Epithelial cell of esophagus (primary cell): ENCODE results near the gene PPP4R3B.

ENCODE experiments used
- DNase-seq: peaks from one replicate; pipeline ENCODE4 v3.0.0; 2010; ENCODE audit warnings: low read depth
- H3K4me3 ChIP-seq: 2 replicates; pipeline ENCODE4 v1.5.1; 2011; ENCODE audit warnings: mild to moderate bottlenecking, low read length, control low read depth
- CTCF ChIP-seq: IDR thresholded peaks from 2 replicates; pipeline ENCODE4 v1.5.1; 2011; ENCODE audit warnings: low read depth, mild to moderate bottlenecking, low read length, control low read depth, inconsistent platforms; ENCODE audit not compliant: insufficient read depth; ENCODE audit errors: missing control alignments

Gene PPP4R3B

GRCh38 chr2:55617175-55618024 is at the start of gene PPP4R3B:
PPP4R3B (minus strand) TSS chr2:55617622; CDS start chr2:55617285, 337 bp downstream.
- H3K4me3 ChIP-seq = peak within 1 kb of the TSS; percentile 99
- TF ChIP-seq CTCF = peak; percentile 50
- DNase-seq = peak; percentile 100

- no peak overlapping the region for H3K4me3 ChIP-seq
- DNase-seq = no peak
- TF ChIP-seq CTCF = no peak
These were observed 35.8 kb upstream of the PPP4R3B start for GRCh38 chr2:55653255-55653654.

- H3K4me3 ChIP-seq = no peak overlapping the region
- DNase-seq = no peak
- no peak for TF ChIP-seq CTCF
These were observed 31.8 kb upstream of the PPP4R3B start for GRCh38 chr2:55649211-55649610.

- H3K4me3 ChIP-seq = no peak overlapping the region
- no peak for TF ChIP-seq CTCF
- DNase-seq = no peak
These were observed 19.4 kb upstream of the PPP4R3B start for GRCh38 chr2:55636831-55637230.

GRCh38 chr2:55628931-55629330 is 11.5 kb upstream of the PPP4R3B start:
- no peak overlapping the region for H3K4me3 ChIP-seq
- no peak for TF ChIP-seq CTCF
- DNase-seq = peak; percentile 22

GRCh38 chr2:55627915-55628314 is 10.5 kb upstream of the PPP4R3B start:
- H3K4me3 ChIP-seq = no peak overlapping the region
- TF ChIP-seq CTCF = no peak
- DNase-seq = no peak

GRCh38 chr2:55621802-55622201 is 4.4 kb upstream of the PPP4R3B start:
- TF ChIP-seq CTCF = no peak
- no peak for DNase-seq
- H3K4me3 ChIP-seq = no peak overlapping the region
